ENCODE data around the gene SPACA6. TPM values are rescaled to one million over a fixed set of nuclear protein-coding genes. Genes with fewer than 3 reads are reported as not detected.
"Not testable (repeated sequence)": the region's sequence is repeated elsewhere in the genome, so short reads cannot be mapped to it uniquely, and the experiment has no call there.

The SPACA6 gene
- total and polyA plus RNA-seq, 2 donors (not counting 1 experiment from before 2014, with no cell fraction given): 5.5 to 8.6 TPM

- no peak overlapping the region for H3K9ac ChIP-seq (ENCODE audit: insufficient read depth, low read length)
- no peaks in the 10 kb centered on the region for H3K9me3 ChIP-seq (ENCODE audit: control insufficient read depth, insufficient read depth, low read depth, low read length)
- no peak overlapping the region for H3K27ac ChIP-seq (ENCODE audit: insufficient read depth, low read length)
- H3K4me1 ChIP-seq (ENCODE audit: control insufficient read depth, extremely low read depth, insufficient read depth, low read length): no peaks in the 10 kb centered on the region
- TF ChIP-seq CTCF (conservative IDR thresholded peaks at IDR 0.05 in 1 of 2, IDR thresholded peaks at IDR 0.05 in 1 of 2; ENCODE audit: low read depth in 1 of 2, low read length in 2 of 2) (no peak), EZH2 (IDR thresholded peaks at IDR 0.05; ENCODE audit: low read length, missing control alignments) (no peak)
- H3K4me2 ChIP-seq (ENCODE audit: extremely low read depth, insufficient read depth, low read length): no peak overlapping the region
- no peaks in the 10 kb centered on the region for H3K27me3 ChIP-seq (ENCODE audit: control insufficient read depth, insufficient read depth, low read length)
- H2AFZ ChIP-seq (ENCODE audit: low read length): no peak overlapping the region
- no peak overlapping the region for H3K4me3 ChIP-seq (replicated peaks in 1 of 4; ENCODE audit: control extremely low read depth in 1 of 4, insufficient read depth in 1 of 4, low read depth in 3 of 4, low read length in 4 of 4)
- no peaks in the 10 kb centered on the region for H4K20me1 ChIP-seq (ENCODE audit: control insufficient read depth, extremely low read depth, insufficient read depth, low read length)
- H3K79me2 ChIP-seq (ENCODE audit: control insufficient read depth, insufficient read depth, low read length): no peaks in the 10 kb centered on the region
- no peaks in the 10 kb centered on the region for H3K36me3 ChIP-seq (ENCODE audit: control insufficient read depth, insufficient read depth, low read length)
- no peak for DNase-seq (ENCODE audit: low read depth in 2 of 2)
Measured at GRCh38 chr19:51737924-51738323, 44.8 kb downstream of the SPACA6 start.

GRCh38 chr19:51738523-51738922, 45.4 kb downstream of the SPACA6 start:
- not testable (repeated sequence) for H3K9ac ChIP-seq (ENCODE audit: insufficient read depth, low read length); H2AFZ ChIP-seq (ENCODE audit: low read length); H3K36me3 ChIP-seq (ENCODE audit: control insufficient read depth, insufficient read depth, low read length); H3K79me2 ChIP-seq (ENCODE audit: control insufficient read depth, insufficient read depth, low read length); H3K4me2 ChIP-seq (ENCODE audit: extremely low read depth, insufficient read depth, low read length); H3K27ac ChIP-seq (ENCODE audit: insufficient read depth, low read length); H3K4me3 ChIP-seq (replicated peaks in 1 of 4; ENCODE audit: control extremely low read depth in 1 of 4, insufficient read depth in 1 of 4, low read depth in 3 of 4, low read length in 4 of 4); DNase-seq (ENCODE audit: low read depth in 2 of 2); H4K20me1 ChIP-seq (ENCODE audit: control insufficient read depth, extremely low read depth, insufficient read depth, low read length); H3K4me1 ChIP-seq (ENCODE audit: control insufficient read depth, extremely low read depth, insufficient read depth, low read length); H3K9me3 ChIP-seq (ENCODE audit: control insufficient read depth, insufficient read depth, low read depth, low read length); H3K27me3 ChIP-seq (ENCODE audit: control insufficient read depth, insufficient read depth, low read length)

- no peaks in the 10 kb centered on the region for H3K36me3 ChIP-seq (ENCODE audit: control insufficient read depth, insufficient read depth, low read length)
- no peaks in the 10 kb centered on the region for H3K4me1 ChIP-seq (ENCODE audit: control insufficient read depth, extremely low read depth, insufficient read depth, low read length)
- H2AFZ ChIP-seq (ENCODE audit: low read length): no peak overlapping the region
- no peak overlapping the region for H3K27ac ChIP-seq (ENCODE audit: insufficient read depth, low read length)
- no peaks in the 10 kb centered on the region for H3K27me3 ChIP-seq (ENCODE audit: control insufficient read depth, insufficient read depth, low read length)
- H3K4me2 ChIP-seq (ENCODE audit: extremely low read depth, insufficient read depth, low read length): no peak overlapping the region
- TF ChIP-seq EZH2 (IDR thresholded peaks at IDR 0.05; ENCODE audit: low read length, missing control alignments): no peak
- no peak for TF ChIP-seq CTCF (conservative IDR thresholded peaks at IDR 0.05 in 1 of 2, IDR thresholded peaks at IDR 0.05 in 1 of 2; ENCODE audit: low read depth in 1 of 2, low read length in 2 of 2)
- H3K4me3 ChIP-seq (replicated peaks in 1 of 4; ENCODE audit: control extremely low read depth in 1 of 4, insufficient read depth in 1 of 4, low read depth in 3 of 4, low read length in 4 of 4): no peak overlapping the region
- DNase-seq (ENCODE audit: low read depth in 2 of 2): peak in 1 of 2 donors; percentile 39
- no peak overlapping the region for H3K9ac ChIP-seq (ENCODE audit: insufficient read depth, low read length)
- no peaks in the 10 kb centered on the region for H3K79me2 ChIP-seq (ENCODE audit: control insufficient read depth, insufficient read depth, low read length)
- no peaks in the 10 kb centered on the region for H4K20me1 ChIP-seq (ENCODE audit: control insufficient read depth, extremely low read depth, insufficient read depth, low read length)
- H3K9me3 ChIP-seq (ENCODE audit: control insufficient read depth, insufficient read depth, low read depth, low read length): no peaks in the 10 kb centered on the region
Measured at GRCh38 chr19:51739466-51740213, 46.5 kb downstream of the SPACA6 start.

All from fibroblast of lung (primary cell).